Measurements from ENCODE around the gene SKAP2. TPM values are rescaled to one million over a fixed set of nuclear protein-coding genes. Genes with fewer than 3 reads are reported as not detected.

The SKAP2 gene
- total RNA-seq, 6 experiments from 2014 or later, result 7.2 to 12.3 (median 9.1) TPM

- Mint-ChIP-seq H3K27ac (no peak overlapping the region), H3K4me1 (ENCODE audit: low read depth) (no peaks in the 10 kb centered on the region), H3K4me3 (no peak overlapping the region), H3K27me3 (ENCODE audit: insufficient read depth) (peaks cover 2% of the 10 kb centered on the region; the same call in 1 of the 2 replicates), H3K36me3 (ENCODE audit: low read depth) (no peaks in the 10 kb centered on the region), H3K9me3 (no peaks in the 10 kb centered on the region)
- no peak for DNase-seq
- TF ChIP-seq CTCF (IDR thresholded peaks at IDR 0.05), result no peak
These were observed 35.1 kb upstream of the SKAP2 start for GRCh38 chr7:26899519-26899918.

GRCh38 chr7:26898891-26899290 lies 34.5 kb upstream of the SKAP2 start:
- TF ChIP-seq CTCF (IDR thresholded peaks at IDR 0.05), result no peak

GRCh38 chr7:26897928-26898327 lies 33.5 kb upstream of the SKAP2 start:
- no peak overlapping the region for H3K4me3 Mint-ChIP-seq
- H3K9me3 Mint-ChIP-seq, result no peaks in the 10 kb centered on the region
- no peak for TF ChIP-seq CTCF (IDR thresholded peaks at IDR 0.05)
- DNase-seq, result no peak
- peaks cover 2% of the 10 kb centered on the region; the same call in 1 of the 2 replicates for H3K27me3 Mint-ChIP-seq (ENCODE audit: insufficient read depth)
- H3K4me1 Mint-ChIP-seq (ENCODE audit: low read depth), result no peaks in the 10 kb centered on the region
- no peaks in the 10 kb centered on the region for H3K36me3 Mint-ChIP-seq (ENCODE audit: low read depth)
- no peak overlapping the region for H3K27ac Mint-ChIP-seq

More at GRCh38 chr7:26898891-26899290, 34.5 kb upstream of the SKAP2 start:
- peaks cover 2% of the 10 kb centered on the region; the same call in 1 of the 2 replicates for H3K27me3 Mint-ChIP-seq (ENCODE audit: insufficient read depth)
- DNase-seq, result no peak
- H3K4me1 Mint-ChIP-seq (ENCODE audit: low read depth), result no peaks in the 10 kb centered on the region
- no peak overlapping the region for H3K27ac Mint-ChIP-seq
- no peaks in the 10 kb centered on the region for H3K9me3 Mint-ChIP-seq
- H3K36me3 Mint-ChIP-seq (ENCODE audit: low read depth), result no peaks in the 10 kb centered on the region
- no peak overlapping the region for H3K4me3 Mint-ChIP-seq

- Mint-ChIP-seq H3K27ac (no peak overlapping the region), H3K4me1 (ENCODE audit: low read depth) (peaks cover 9% of the 10 kb centered on the region), H3K9me3 (no peaks in the 10 kb centered on the region), H3K36me3 (ENCODE audit: low read depth) (no peaks in the 10 kb centered on the region), H3K27me3 (ENCODE audit: insufficient read depth) (no peaks in the 10 kb centered on the region; the same call in 1 of the 2 replicates), H3K4me3 (no peak overlapping the region)
- DNase-seq, result peak; percentile 11
- TF ChIP-seq CTCF (IDR thresholded peaks at IDR 0.05), result no peak
These were observed 27.3 kb upstream of the SKAP2 start for GRCh38 chr7:26891400-26892350.

GRCh38 chr7:26880852-26881251 lies 16.5 kb upstream of the SKAP2 start:
- no peak for DNase-seq
- H3K27me3 Mint-ChIP-seq (ENCODE audit: insufficient read depth), result peaks cover 4% of the 10 kb centered on the region
- no peak overlapping the region for H3K4me3 Mint-ChIP-seq
- H3K9me3 Mint-ChIP-seq, result peaks cover 11% of the 10 kb centered on the region; the same call in 1 of the 2 replicates
- no peak overlapping the region for H3K27ac Mint-ChIP-seq
- no peaks in the 10 kb centered on the region for H3K4me1 Mint-ChIP-seq (ENCODE audit: low read depth)
- H3K36me3 Mint-ChIP-seq (ENCODE audit: low read depth), result no peaks in the 10 kb centered on the region
- TF ChIP-seq CTCF (IDR thresholded peaks at IDR 0.05), result no peak
